ENCODE measurements around the gene SIRPA.

Gene SIRPA

DNA sequence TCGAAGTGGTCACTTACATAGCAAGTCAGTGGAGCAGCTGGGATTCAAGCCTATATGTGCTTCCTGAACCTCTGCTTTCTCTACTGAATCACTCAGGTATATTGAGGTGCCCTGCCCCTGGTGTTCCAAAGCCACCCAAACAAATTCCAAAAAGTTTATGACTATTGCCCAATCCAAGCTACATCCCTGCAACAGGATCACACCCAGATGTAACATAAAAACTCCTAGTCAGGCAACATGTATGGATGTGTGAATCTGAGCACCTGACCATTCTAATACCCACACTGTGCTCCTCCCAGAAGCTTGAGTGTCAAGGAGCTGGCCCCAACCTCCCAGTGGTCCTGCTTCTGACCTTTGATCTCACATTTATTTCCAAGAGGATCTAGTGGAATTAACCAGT, 39.5 kb upstream of the SIRPA start:
- Histone ChIP-seq H3K9me3 (no peaks in the 10 kb centered on the region), H3K27ac (no peak overlapping the region), H3K9ac (no peak overlapping the region), H3K4me2 (no peak overlapping the region), H3K36me3 (no peaks in the 10 kb centered on the region), H4K20me1 (peaks cover 9% of the 10 kb centered on the region), H3K4me3 (no peak overlapping the region), H3K4me1 (peaks cover 30% of the 10 kb centered on the region), H3K27me3 (peaks cover 23% of the 10 kb centered on the region)
- TF ChIP-seq Cebpa-rat (IDR thresholded peaks at IDR 0.05): no peak

DNA sequence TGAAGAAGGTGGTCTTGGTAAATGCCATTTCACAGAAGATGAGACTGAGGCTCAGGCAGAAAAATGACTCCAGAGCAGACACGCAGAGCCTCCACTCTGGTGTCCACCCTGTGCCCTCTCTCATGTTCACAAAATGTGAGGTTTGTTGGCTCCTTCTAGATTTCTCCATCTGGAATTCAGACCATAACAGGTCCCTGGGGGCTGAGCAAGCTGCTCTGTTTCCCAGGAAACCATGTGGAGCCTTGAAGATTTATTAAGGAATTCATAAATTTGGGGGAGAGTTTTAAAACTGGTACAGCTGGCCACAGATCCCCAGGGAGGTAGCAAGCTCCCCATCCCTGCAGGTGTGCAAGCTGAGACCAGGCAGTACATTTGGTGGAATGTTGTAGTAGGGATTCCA, 38.8 kb upstream of the SIRPA start:
- no peak overlapping the region for H3K4me2 ChIP-seq
- TF ChIP-seq Cebpa-rat (IDR thresholded peaks at IDR 0.05): no peak
- H3K27ac ChIP-seq: no peak overlapping the region
- H4K20me1 ChIP-seq: peaks cover 1% of the 10 kb centered on the region
- peaks cover 23% of the 10 kb centered on the region for H3K27me3 ChIP-seq
- H3K4me3 ChIP-seq: no peak overlapping the region
- no peaks in the 10 kb centered on the region for H3K36me3 ChIP-seq
- H3K9me3 ChIP-seq: no peaks in the 10 kb centered on the region
- peaks cover 23% of the 10 kb centered on the region for H3K4me1 ChIP-seq
- H3K9ac ChIP-seq: no peak overlapping the region

DNA sequence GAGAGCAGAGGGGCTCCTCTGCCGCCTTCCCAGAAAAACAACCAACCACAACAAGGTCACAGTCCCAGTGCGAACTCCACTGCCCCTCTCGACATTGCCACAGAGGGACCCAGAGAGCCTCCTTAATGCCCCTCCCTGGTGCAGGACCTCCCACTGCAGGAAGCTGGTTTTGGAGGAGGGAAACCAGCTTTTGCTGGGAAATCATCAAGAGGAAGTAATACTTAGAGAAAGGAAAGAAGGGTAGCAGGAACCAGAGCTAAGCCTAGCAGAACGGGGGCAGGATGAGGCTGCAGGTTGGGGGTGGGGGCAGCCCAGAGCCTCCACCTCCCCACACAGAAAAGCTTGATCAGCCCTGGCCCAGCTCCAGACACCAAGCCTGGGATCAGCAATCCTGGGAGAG, 37.7 kb upstream of the SIRPA start:
- Histone ChIP-seq H3K9ac (no peak overlapping the region), H3K27me3 (peaks cover 18% of the 10 kb centered on the region), H3K27ac (no peak overlapping the region), H3K36me3 (no peaks in the 10 kb centered on the region), H3K9me3 (no peaks in the 10 kb centered on the region), H4K20me1 (no peaks in the 10 kb centered on the region; the same call in 1 of the 2 replicates), H3K4me2 (peak overlapping the region; percentile 65), H3K4me3 (no peak overlapping the region), H3K4me1 (peaks cover 15% of the 10 kb centered on the region)
- TF ChIP-seq Cebpa-rat (IDR thresholded peaks at IDR 0.05): no peak

DNA sequence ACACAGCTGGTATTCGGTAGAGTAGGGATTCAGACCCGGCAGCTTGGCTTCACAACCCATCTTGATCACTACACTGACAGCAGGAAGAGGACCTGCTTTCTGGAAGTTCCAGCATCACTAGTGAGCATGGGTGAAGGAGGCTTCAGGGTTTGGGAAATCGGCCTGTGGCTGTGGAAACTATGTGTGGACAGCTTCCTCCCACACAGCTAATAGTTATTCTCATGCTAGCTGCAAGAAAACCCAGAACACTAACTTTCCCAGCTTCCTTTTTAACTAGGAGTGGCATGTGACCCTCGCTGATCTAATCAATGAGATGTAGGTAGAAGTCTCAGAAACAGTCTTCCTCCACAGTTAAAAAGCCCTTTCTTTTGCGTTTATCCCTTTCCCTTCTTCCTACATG, 36.3 kb upstream of the SIRPA start:
- H3K4me3 ChIP-seq: no peak overlapping the region
- H3K4me1 ChIP-seq: peaks cover 19% of the 10 kb centered on the region
- no peaks in the 10 kb centered on the region for H3K9me3 ChIP-seq
- H3K4me2 ChIP-seq: no peak overlapping the region
- H3K27me3 ChIP-seq: peaks cover 18% of the 10 kb centered on the region
- H3K9ac ChIP-seq: no peak overlapping the region
- no peak for TF ChIP-seq Cebpa-rat (IDR thresholded peaks at IDR 0.05)
- no peak overlapping the region for H3K27ac ChIP-seq
- no peaks in the 10 kb centered on the region; the same call in 1 of the 2 replicates for H4K20me1 ChIP-seq
- H3K36me3 ChIP-seq: no peaks in the 10 kb centered on the region

DNA sequence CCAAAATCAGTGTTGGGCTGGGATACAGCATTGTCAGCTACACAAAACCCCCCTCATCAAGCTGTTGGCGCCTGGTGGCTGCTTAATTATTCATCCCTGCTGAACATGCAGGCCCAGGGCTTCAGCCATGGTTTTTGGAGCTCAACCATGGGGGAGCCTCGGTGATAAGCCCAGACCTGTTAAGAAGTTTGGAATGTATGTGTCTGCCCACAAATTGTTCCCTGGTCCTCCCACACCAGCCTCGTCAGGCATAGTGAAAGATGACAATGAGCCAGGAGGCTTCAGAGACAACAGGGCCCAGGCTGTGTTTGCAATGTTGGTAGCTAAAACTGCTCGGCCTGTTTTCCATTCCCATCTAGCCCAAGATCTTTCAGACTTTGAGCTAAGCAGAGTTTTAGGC, 34.8 kb upstream of the SIRPA start:
- no peaks in the 10 kb centered on the region; the same call in 1 of the 2 replicates for H4K20me1 ChIP-seq
- H3K27ac ChIP-seq: no peak overlapping the region
- no peak overlapping the region for H3K4me3 ChIP-seq
- 0 out of 2 replicates have a peak, but pooled peaks cover 6% of the 10 kb centered on the region for H3K27me3 ChIP-seq
- TF ChIP-seq Cebpa-rat (IDR thresholded peaks at IDR 0.05): no peak
- H3K36me3 ChIP-seq: no peaks in the 10 kb centered on the region
- no peaks in the 10 kb centered on the region for H3K9me3 ChIP-seq
- peaks cover 23% of the 10 kb centered on the region for H3K4me1 ChIP-seq
- no peak overlapping the region for H3K9ac ChIP-seq
- H3K4me2 ChIP-seq: no peak overlapping the region

DNA sequence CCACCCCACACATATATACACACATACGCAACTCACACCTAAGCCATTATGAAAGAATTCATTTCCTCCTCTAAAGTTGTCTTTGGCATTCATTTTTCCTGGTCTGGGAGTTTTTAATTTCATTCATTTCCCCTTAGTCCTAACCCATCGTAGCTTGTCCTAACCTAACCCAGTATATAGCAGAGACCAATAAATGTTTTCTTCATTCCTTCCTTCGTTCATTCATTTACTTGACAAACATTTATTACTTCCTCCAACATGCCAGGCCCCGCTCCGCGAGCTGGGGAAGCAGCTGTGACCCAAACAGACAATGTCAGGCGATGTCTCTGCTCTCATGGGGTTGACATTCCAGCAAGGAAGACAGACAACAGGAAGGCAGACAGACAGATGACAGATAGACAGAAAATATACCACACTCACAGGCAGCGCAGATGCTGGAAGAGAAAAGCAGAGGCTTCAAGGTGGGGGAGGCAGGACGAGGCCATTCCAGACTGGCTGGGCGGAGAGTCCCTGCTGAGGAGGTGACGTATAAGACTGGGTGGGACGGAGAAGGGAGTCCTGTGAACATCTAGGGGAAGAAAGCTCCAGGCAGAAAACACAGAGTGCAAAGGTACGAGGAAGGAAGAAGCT, 33.7 kb upstream of the SIRPA start:
- H3K4me2 ChIP-seq: no peak overlapping the region
- H3K27ac ChIP-seq: no peak overlapping the region
- H3K27me3 ChIP-seq: no peaks in the 10 kb centered on the region
- no peak for TF ChIP-seq Cebpa-rat (IDR thresholded peaks at IDR 0.05)
- peaks cover 21% of the 10 kb centered on the region for H3K4me1 ChIP-seq
- no peaks in the 10 kb centered on the region; the same call in 1 of the 2 replicates for H4K20me1 ChIP-seq
- no peaks in the 10 kb centered on the region for H3K9me3 ChIP-seq
- H3K36me3 ChIP-seq: no peaks in the 10 kb centered on the region
- H3K4me3 ChIP-seq: no peak overlapping the region
- no peak overlapping the region for H3K9ac ChIP-seq

DNA sequence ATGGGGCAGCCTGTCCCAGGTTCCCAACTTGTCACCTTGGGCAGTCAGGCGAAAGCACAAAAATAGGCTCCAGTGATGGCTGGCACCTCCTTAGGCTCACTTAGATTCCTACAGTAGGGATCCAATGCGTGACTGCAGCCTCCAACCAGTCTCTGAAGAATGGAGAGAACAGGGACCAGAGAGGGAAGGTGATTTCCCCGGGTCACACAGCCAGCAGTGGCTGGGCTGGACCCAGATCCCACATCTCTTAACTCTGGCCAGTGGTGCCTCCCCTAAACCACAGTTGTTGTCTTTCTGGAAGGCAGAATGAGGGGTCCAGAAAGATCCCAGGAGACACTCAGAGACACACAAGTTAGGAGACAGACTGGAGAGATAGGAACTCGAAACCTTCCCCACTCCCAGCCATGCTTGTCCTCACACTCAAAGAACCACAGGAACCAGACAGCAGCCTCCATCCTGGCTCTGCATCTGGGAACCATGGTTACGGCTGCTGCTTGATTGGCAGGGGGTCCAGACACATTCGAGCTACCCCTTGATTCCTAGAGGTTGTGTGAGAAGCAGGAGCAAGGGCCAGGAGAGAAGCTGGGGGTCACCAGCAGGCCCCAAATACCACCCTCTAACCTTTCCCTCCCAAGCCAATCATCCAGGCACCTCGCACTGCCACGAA, 33.1 kb upstream of the SIRPA start:
- no peak for TF ChIP-seq Cebpa-rat (IDR thresholded peaks at IDR 0.05)
- H3K4me1 ChIP-seq: peaks cover 20% of the 10 kb centered on the region
- no peaks in the 10 kb centered on the region; the same call in 1 of the 2 replicates for H4K20me1 ChIP-seq
- H3K27ac ChIP-seq: no peak overlapping the region
- no peaks in the 10 kb centered on the region for H3K9me3 ChIP-seq
- H3K4me3 ChIP-seq: no peak overlapping the region
- H3K4me2 ChIP-seq: no peak overlapping the region
- H3K9ac ChIP-seq: no peak overlapping the region
- no peaks in the 10 kb centered on the region for H3K36me3 ChIP-seq
- no peaks in the 10 kb centered on the region for H3K27me3 ChIP-seq

DNA sequence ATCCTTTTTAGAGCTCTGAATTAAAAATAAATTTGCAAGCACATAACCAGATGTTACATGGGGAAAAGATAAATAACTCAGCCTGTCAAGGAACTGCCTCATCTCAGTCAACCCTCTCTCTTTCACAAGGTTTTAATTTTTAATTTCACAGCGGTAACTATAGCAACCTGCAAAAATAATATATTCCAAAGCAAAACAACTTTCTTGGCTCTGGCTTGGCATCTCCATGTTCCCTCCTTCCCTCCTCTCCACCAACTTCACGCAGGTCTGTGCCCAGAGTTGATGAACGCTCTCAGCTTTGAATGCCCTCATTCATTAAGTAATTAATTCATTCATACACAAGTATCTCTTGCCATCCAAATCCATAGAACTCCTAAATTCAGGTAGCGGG, 32.5 kb upstream of the SIRPA start:
- TF ChIP-seq Cebpa-rat (IDR thresholded peaks at IDR 0.05): no peak
- Histone ChIP-seq H3K4me3 (no peak overlapping the region), H3K27me3 (no peaks in the 10 kb centered on the region), H3K36me3 (no peaks in the 10 kb centered on the region), H3K4me2 (no peak overlapping the region), H3K9me3 (no peaks in the 10 kb centered on the region), H3K27ac (no peak overlapping the region), H4K20me1 (no peaks in the 10 kb centered on the region; the same call in 1 of the 2 replicates), H3K9ac (no peak overlapping the region), H3K4me1 (peaks cover 20% of the 10 kb centered on the region)

DNA sequence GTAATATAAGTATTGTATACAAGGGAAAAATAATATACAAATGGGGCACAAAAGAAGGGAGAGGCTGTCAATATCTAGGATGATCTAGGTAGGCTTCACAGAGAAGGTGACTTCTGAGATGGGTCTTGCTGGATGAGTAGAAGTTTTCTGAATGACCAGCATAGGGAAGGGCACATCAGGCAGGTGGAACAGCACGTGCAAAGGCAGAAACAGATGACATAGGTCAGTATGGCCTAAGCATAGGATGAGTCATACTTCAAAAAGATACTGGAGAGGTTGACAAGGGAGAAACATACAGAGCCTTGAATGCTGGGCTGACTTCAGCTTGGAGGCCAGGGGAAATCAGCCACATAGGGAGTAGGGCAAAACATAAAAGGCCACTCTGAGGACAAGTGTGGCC, 31.9 kb upstream of the SIRPA start:
- Histone ChIP-seq H3K4me3 (no peak overlapping the region), H4K20me1 (no peaks in the 10 kb centered on the region; the same call in 1 of the 2 replicates), H3K36me3 (no peaks in the 10 kb centered on the region), H3K9me3 (no peaks in the 10 kb centered on the region), H3K9ac (no peak overlapping the region), H3K4me1 (peaks cover 24% of the 10 kb centered on the region), H3K4me2 (no peak overlapping the region), H3K27ac (no peak overlapping the region), H3K27me3 (no peaks in the 10 kb centered on the region)
- TF ChIP-seq Cebpa-rat (IDR thresholded peaks at IDR 0.05): no peak

DNA sequence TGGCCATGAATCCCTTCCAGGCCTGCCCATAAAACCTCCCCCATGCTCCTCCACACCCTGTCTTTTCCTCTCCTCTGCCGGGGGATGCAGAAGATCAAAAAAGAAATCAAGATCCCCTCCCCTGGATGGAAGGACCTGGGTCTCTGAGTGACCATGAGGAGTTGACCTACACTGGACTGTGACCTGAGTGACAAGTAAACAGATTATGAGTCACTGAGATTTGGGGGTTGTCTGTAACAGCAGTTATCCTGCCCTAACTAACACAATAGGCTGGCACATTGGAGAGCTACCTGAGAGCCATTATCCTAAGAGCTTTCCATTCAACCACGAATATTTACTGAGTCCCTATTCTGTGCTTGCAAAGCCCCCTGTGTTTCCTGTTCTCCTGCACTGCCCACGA, 28.4 kb upstream of the SIRPA start:
- Histone ChIP-seq H3K4me3 (no peak overlapping the region), H3K9me3 (no peaks in the 10 kb centered on the region), H3K4me2 (peak overlapping the region; percentile 74), H3K27me3 (no peaks in the 10 kb centered on the region), H3K36me3 (no peaks in the 10 kb centered on the region), H4K20me1 (no peaks in the 10 kb centered on the region; the same call in 1 of the 2 replicates), H3K9ac (no peak overlapping the region), H3K4me1 (peaks cover 44% of the 10 kb centered on the region), H3K27ac (no peak overlapping the region)
- no peak for TF ChIP-seq Cebpa-rat (IDR thresholded peaks at IDR 0.05)

Measured in BLaER1 (cell line).